ENCODE measurements around the gene HDAC8. TPM values are rescaled to one million over a fixed set of nuclear protein-coding genes. Genes with fewer than 3 reads are reported as not detected.

The HDAC8 gene
- total and polyA plus RNA-seq, 9 of the 15 experiments (the other 6 are each of a cell fraction or from before 2014, with no cell fraction given): 18.9 to 53.8 (median 28.7) TPM

DNA sequence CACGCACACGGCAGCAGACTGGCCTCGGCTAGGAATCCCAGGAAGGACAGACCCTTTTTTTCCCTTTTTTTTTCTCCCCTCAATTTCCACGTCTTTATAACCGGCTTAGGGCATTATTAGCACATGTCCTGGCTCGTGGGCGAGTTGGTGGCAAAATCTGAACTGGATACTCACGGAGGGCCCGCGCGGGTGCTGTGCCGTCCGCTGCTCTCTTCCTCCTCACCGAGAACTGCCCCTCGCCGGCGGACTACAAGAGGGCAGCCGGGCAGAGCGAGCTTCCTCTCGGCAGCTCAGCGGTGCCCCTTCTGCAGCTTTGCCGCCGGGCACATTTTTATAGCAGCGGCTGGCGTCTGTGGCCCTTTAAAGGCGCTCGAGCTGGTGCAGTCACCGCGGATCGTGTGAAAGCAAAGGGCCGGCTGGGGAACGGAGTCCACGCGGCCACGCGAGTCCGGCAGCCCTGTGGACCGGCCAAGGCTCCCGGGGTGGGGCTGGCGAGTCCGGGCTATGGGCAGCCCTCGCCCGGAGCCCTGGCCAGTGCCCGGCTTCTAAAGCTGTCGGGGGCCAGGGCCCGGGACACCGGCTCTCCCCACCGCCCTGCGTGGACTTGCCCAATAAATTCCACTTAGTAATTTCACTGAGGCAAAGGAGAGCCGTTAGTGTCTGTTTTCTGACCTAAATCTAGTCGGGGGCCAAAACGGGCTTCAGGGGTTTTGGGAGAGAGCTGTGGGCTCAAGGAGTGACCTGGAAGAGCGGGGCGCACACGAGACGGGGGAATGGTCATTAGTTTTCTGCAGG is 265.6 kb downstream of the HDAC8 start (continued):
- TF ChIP-seq, protein P1, sequence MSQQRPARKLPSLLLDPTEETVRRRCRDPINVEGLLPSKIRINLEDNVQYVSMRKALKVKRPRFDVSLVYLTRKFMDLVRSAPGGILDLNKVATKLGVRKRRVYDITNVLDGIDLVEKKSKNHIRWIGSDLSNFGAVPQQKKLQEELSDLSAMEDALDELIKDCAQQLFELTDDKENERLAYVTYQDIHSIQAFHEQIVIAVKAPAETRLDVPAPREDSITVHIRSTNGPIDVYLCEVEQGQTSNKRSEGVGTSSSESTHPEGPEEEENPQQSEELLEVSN (IDR thresholded peaks at IDR 0.05; ENCODE audit: borderline replicate concordance in 1 of 2, extremely low read depth in 1 of 2, insufficient read depth in 1 of 2, insufficient read length in 1 of 2, low read depth in 1 of 2, low read length in 1 of 2, poor library complexity in 1 of 2, severe bottlenecking in 1 of 2): peak in 1 of 2 experiments; percentile 31
- TF ChIP-seq RBFOX2 (IDR thresholded peaks at IDR 0.05; ENCODE audit: low read depth, low read length) (peak; percentile 55), SNIP1 (IDR thresholded peaks at IDR 0.05; ENCODE audit: low read depth) (no peak), ASH1L (IDR thresholded peaks at IDR 0.05; ENCODE audit: borderline replicate concordance, low read depth, partially characterized antibody) (no peak), NEUROD1 (IDR thresholded peaks at IDR 0.05; ENCODE audit: borderline replicate concordance, low read depth, low read length, partially characterized antibody) (peak; percentile 94), RNF2 (IDR thresholded peaks at IDR 0.05) (no peak), FOXJ3 (CRISPR knock-in tag; IDR thresholded peaks at IDR 0.05) (no peak), ZNF699 (CRISPR knock-in tag; IDR thresholded peaks at IDR 0.05; ENCODE audit: insufficient replicate concordance) (no peak), SUPT5H (IDR thresholded peaks at IDR 0.05) (no peak)
- TF ChIP-seq, protein P2, sequence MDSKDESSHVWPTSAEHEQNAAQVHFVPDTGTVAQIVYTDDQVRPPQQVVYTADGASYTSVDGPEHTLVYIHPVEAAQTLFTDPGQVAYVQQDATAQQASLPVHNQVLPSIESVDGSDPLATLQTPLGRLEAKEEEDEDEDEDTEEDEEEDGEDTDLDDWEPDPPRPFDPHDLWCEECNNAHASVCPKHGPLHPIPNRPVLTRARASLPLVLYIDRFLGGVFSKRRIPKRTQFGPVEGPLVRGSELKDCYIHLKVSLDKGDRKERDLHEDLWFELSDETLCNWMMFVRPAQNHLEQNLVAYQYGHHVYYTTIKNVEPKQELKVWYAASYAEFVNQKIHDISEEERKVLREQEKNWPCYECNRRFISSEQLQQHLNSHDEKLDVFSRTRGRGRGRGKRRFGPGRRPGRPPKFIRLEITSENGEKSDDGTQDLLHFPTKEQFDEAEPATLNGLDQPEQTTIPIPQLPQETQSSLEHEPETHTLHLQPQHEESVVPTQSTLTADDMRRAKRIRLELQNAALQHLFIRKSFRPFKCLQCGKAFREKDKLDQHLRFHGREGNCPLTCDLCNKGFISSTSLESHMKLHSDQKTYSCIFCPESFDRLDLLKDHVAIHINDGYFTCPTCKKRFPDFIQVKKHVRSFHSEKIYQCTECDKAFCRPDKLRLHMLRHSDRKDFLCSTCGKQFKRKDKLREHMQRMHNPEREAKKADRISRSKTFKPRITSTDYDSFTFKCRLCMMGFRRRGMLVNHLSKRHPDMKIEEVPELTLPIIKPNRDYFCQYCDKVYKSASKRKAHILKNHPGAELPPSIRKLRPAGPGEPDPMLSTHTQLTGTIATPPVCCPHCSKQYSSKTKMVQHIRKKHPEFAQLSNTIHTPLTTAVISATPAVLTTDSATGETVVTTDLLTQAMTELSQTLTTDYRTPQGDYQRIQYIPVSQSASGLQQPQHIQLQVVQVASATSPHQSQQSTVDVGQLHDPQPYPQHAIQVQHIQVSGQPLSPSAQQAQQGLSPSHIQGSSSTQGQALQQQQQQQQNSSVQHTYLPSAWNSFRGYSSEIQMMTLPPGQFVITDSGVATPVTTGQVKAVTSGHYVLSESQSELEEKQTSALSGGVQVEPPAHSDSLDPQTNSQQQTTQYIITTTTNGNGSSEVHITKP (IDR thresholded peaks at IDR 0.05; ENCODE audit: partially characterized antibody): peak; percentile 94
- TF ChIP-seq, protein P3, sequence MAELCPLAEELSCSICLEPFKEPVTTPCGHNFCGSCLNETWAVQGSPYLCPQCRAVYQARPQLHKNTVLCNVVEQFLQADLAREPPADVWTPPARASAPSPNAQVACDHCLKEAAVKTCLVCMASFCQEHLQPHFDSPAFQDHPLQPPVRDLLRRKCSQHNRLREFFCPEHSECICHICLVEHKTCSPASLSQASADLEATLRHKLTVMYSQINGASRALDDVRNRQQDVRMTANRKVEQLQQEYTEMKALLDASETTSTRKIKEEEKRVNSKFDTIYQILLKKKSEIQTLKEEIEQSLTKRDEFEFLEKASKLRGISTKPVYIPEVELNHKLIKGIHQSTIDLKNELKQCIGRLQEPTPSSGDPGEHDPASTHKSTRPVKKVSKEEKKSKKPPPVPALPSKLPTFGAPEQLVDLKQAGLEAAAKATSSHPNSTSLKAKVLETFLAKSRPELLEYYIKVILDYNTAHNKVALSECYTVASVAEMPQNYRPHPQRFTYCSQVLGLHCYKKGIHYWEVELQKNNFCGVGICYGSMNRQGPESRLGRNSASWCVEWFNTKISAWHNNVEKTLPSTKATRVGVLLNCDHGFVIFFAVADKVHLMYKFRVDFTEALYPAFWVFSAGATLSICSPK (IDR thresholded peaks at IDR 0.05; ENCODE audit: borderline replicate concordance): no peak
